HG03439 (cell line): ENCODE results near the gene CERT1.

Experiments used
- ATAC-seq: cut with Tn5 transposase; IDR thresholded peaks from one replicate; pipeline ENCODE4 v1.9.1; 2021; ENCODE audit warnings: mild to moderate bottlenecking, moderate library complexity; ENCODE audit not compliant: unreplicated experiment

Gene CERT1

GRCh38 chr5:75412111-75412990 is 99.1 kb downstream of the CERT1 start:
- no peak for ATAC-seq

- no peak for ATAC-seq
Measured at GRCh38 chr5:75405296-75405695, 106.1 kb downstream of the CERT1 start.

DNA sequence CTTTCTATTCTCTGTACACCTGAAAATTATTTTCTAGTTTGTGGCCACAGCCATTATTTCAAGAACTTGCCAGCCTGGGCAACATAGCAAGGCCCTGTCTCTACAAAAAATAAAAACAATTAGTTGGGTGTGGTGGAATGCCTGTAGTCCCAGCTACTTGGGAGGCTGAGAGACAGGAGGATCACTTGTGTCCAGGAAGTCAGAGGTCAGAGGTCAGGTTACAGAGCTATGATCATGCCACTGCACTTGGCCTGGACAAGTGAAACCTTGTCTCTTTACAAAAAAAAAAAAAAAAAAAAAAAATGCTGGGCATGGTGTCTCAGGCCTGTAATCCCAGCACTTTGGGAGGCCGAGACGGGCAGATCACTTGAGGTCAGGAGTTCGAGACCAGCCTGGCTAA is 116.2 kb downstream of the CERT1 start:
- no peak for ATAC-seq

DNA sequence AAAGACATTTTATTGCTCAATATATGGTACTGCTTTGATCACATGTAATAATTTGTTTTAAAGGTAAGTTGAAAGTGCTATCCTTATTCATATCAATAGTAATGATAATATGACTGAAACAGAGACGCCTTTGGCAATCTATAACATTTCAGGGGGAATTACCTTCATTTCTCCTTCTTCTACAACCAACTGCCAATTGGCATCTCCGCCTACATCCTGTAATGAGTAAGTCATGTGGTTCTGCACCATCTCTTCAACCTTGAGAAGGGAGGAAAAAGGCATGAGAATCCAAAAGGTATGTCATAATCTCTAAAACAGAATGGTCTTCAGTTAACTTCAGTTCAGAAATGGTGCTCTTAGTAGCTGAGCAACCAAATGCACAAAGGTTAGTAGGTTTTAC is 122.0 kb downstream of the CERT1 start:
- ATAC-seq, result no peak

- ATAC-seq, result no peak
Measured at GRCh38 chr5:75387806-75388205, 123.6 kb downstream of the CERT1 start.

DNA sequence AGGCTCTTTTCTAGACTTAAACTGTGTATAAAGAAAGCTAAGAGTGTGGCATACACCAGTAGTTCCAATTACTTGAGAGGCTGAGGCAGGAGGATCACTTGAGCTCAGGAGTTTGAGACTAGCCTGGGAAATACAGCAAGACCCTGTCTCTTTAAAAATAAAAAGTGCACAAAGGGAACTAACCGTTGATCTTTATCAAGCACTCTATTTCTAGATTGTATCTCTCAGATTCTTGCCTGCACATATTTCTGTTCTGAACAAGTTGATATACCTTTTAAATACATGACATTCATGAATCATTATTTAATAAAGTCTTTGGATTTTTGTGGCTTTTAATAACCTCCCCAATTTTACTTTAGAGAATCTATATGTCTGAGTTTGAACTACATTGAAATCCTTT is 127.2 kb downstream of the CERT1 start:
- no peak for ATAC-seq

- ATAC-seq, result no peak
Measured at GRCh38 chr5:75381456-75381855, 130.0 kb downstream of the CERT1 start.

DNA sequence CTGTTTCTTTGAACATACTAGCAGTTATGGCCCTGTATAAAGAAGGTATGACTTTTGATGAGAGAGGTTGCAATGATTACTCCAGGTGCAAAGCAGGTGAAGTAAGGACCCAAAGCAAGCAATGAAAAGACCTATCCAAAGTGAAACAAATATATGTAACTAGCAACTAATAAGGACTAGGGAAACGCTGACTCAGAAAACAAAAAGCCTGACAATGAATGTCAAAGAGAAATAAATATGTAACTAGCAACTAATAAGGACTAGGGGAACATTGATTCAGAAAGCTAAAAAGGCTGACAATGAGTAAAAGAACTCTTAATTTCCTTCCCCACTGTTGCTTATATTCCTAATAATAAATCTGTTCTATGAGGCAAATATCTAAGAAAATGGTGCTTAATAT is 131.3 kb downstream of the CERT1 start:
- no peak for ATAC-seq

GRCh38 chr5:75375414-75375813 is 136.0 kb downstream of the CERT1 start:
- no peak for ATAC-seq

DNA sequence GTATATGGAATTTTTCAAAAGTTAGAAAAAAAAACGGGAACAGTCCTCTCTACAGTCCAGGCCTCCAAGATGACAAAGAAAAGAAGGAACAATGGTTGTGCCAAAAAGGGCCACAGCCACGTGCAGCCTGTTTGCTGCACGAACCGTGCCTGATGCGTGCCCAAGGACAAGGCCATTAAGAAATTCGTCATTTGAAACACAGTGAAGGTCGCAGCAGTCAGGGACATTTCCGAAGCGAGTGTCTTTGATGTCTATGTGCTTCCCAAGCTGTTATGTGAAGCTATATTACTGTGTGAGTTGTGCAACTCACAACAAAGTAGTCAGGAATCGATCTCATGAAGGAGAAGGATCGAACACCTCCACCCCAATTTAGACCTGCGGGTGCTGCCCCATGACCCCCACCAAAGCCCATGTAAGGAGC is 137.0 kb downstream of the CERT1 start:
- no peak for ATAC-seq

GRCh38 chr5:75373862-75374261 is 137.6 kb downstream of the CERT1 start:
- ATAC-seq, result no peak

- ATAC-seq, result no peak
Measured at GRCh38 chr5:75368391-75368790, 143.0 kb downstream of the CERT1 start.

DNA sequence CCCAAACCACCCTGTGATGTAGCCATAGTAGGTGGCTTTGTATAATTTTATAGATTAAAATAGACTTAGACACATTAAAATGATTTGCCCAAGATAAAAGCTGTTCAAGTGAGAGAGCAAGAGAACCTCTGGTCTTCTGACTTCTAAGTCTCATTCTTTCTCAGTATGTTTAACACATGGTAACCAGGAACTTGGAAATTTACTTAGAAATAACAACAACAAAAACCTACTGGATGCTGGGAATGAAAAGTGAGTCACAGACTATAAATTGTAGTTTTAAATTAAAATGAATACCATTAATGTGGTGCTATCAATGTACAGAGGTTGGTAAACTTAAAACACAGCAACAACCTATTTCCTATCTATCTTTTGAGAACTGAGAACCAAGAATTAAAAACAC is 144.0 kb downstream of the CERT1 start:
- ATAC-seq, result no peak

DNA sequence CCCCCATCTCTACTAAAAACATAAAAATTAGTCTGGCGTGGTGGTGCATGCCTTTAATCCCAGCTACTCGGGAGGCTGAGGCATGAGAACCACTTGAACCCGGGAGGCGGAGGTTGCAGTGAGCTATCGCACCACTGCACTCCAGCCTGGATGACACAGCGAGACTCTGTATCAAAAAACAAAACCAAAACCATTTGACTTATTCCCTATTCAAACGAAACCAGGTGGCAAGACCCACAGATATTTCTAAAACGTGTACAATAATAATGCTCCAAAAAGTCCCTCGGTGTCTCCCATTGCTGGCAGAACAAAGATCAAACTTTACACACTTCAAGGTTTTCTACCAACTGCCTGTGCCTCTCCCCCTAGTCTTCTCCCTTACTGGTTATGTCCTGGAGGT is 144.6 kb downstream of the CERT1 start:
- peak; percentile 80 for ATAC-seq

DNA sequence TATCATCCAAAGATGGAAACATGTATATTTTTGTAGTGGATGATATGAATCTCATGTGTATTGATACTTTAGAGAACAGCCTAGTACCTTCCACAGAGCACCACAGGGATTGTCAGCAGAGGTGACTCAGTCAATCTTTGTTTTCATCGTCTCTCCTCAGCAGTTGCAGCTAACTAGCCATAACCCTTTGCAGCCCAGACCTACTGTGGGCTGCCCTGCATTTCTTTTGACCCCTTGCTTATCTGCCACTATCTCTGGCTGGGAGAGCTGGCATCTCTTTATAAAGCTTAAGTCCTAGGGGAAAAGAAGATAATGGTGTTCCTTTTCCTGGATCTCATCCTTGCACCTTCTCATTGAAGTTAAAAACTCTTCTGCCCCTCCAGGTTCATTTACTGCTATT is 145.7 kb downstream of the CERT1 start:
- no peak for ATAC-seq

DNA sequence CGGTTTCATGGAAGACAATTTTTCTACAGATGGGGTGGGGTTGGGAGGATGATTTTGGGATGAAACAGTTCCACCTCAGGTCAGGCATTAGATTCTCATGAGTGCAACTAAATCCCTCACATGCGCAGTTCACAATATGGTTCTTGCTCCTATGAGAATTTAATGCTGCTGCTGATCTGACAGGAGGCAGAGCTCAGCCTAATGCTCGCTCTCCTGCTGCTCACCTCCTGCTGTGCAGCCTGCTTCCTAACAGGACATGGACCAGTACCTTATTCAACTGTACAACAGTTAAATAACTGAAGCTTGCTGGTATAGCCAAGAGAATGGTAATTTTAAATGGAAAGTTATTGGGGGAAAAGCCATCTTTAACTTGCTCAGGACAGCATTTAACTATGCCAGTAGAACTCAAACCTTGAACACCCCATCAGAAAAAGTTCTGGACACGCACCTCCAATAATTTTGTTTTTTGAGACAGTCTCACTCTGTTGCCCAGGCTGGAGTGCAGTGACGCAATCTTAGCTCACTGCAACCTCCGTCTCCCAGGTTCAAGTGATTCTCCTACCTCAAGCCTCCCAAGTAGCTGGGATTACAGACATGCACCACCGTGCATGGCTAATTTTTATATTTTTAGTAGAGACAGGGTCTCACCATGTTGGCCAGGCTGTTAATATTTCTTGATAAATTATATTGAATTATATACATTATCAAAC is 146.7 kb downstream of the CERT1 start:
- no peak for ATAC-seq

- ATAC-seq, result no peak
Measured at GRCh38 chr5:75363726-75364495, 147.5 kb downstream of the CERT1 start.

DNA sequence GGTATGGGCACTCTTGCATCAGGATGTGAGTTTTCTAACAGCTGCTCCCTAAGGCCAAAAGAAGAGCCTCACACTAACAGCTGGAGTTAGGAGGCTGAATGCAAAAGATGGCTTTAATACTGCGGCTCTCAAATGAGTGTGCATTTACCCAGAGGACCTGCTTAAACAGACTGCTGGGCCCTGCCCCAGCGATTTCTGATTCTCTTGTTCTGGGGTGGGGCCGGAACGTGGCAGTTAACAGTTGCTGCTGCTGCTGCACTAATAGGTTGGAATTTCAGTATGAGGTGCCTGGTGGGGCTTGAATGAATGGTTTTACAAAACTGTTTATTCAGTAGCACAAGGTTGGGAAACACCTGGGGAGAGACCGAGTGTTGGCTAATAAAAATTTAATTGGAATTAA is 148.3 kb downstream of the CERT1 start:
- ATAC-seq, result no peak

- no peak for ATAC-seq
Measured at GRCh38 chr5:75362474-75362975, 148.9 kb downstream of the CERT1 start.

DNA sequence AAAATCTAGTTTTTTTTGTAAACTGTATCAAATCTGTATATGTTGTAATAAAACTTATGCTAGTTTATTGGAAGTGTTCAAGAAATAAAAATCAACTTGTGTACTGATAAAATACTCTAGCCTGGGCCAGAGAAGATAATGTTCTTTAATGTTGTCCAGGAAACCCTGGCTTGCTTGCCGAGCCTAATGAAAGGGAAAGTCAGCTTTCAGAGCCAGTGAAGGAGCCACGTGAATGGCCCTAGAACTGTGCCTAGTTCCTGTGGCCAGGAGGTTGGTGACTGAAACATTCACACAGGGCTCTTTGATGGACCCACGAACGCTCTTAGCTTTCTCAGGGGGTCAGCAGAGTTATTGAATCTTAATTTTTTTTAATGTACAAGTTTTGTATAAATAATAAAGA is 150.1 kb downstream of the CERT1 start:
- ATAC-seq, result no peak

- no peak for ATAC-seq
Measured at GRCh38 chr5:75358117-75358516, 153.3 kb downstream of the CERT1 start.
